Stimulated activated naive B cell treated with anti-CD40 and anti-IgM and Interleukin-4, amounts not matched to agents 10 μg/mL and 1 μg/mL and 100 μg/mL, for 72 hours (primary cell): Measurements from ENCODE around the gene DIRAS1.
"Not testable (repeated sequence)": the region's sequence is repeated elsewhere in the genome, so short reads cannot be mapped to it uniquely, and the experiment has no call there.

Experiments
- ATAC-seq, 2 donors: fragments of 150-1000 bp; cut with Tn5 transposase; replicated peaks; 2 replicates each; pipeline ENCODE4 v1.10.0; 2021; ENCODE audit warnings: moderate library complexity in 1 of 2
- DNase-seq: peaks from one replicate; pipeline ENCODE4 v3.0.0; 2021
- H3K27ac Mint-ChIP-seq: one replicate; pipeline ENCODE4 v1.8.0; 2022; ENCODE audit warnings: mild to moderate bottlenecking, mixed read lengths
- H3K27me3 Mint-ChIP-seq, 2 donors: one replicate each; pipeline ENCODE4 v1.8.0; 2022; ENCODE audit warnings: mixed read lengths in 2 of 2
- H3K36me3 Mint-ChIP-seq, 2 donors: one replicate each; pipeline ENCODE4 v1.8.0; 2022; ENCODE audit warnings: mixed read lengths in 2 of 2, mild to moderate bottlenecking in 1 of 2
- H3K4me1 Mint-ChIP-seq, 2 donors: one replicate each; pipeline ENCODE4 v1.8.0; 2022; ENCODE audit warnings: mixed read lengths in 2 of 2, mild to moderate bottlenecking in 1 of 2
- H3K4me3 Mint-ChIP-seq, 2 donors: one replicate each; pipeline ENCODE4 v1.8.0; 2022; ENCODE audit warnings: mild to moderate bottlenecking in 2 of 2, mixed read lengths in 2 of 2, moderate library complexity in 1 of 2
- H3K9me3 Mint-ChIP-seq, 2 donors: one replicate each; pipeline ENCODE4 v1.8.0; 2022; ENCODE audit warnings: mixed read lengths in 2 of 2, mild to moderate bottlenecking in 1 of 2

Gene DIRAS1

GRCh38 chr19:2700660-2701360, 20.4 kb downstream of the DIRAS1 start:
- H3K27ac Mint-ChIP-seq, result peak overlapping the region; percentile 95
- no peaks in the 10 kb centered on the region for H3K9me3 Mint-ChIP-seq
- peak overlapping the region; percentile 84 to 89 for H3K4me3 Mint-ChIP-seq
- peaks cover 3 to 6% of the 10 kb centered on the region in 2 donors for H3K36me3 Mint-ChIP-seq
- ATAC-seq, result no peak
- no peak for DNase-seq
- H3K4me1 Mint-ChIP-seq, result peaks cover 41 to 62% of the 10 kb centered on the region in 2 donors
- H3K27me3 Mint-ChIP-seq, result no peaks in the 10 kb centered on the region

- ATAC-seq (no peak), DNase-seq (no peak)
- peaks cover 50 to 74% of the 10 kb centered on the region in 2 donors for H3K4me1 Mint-ChIP-seq
- H3K27me3 Mint-ChIP-seq, result no peaks in the 10 kb centered on the region
- H3K27ac Mint-ChIP-seq, result peak overlapping the region; percentile 89
- peaks cover 3 to 6% of the 10 kb centered on the region in 2 donors for H3K36me3 Mint-ChIP-seq
- H3K4me3 Mint-ChIP-seq, result peak overlapping the region; percentile 46 to 79
- no peaks in the 10 kb centered on the region for H3K9me3 Mint-ChIP-seq
Measured at GRCh38 chr19:2699413-2700140, 21.6 kb downstream of the DIRAS1 start.

DNA sequence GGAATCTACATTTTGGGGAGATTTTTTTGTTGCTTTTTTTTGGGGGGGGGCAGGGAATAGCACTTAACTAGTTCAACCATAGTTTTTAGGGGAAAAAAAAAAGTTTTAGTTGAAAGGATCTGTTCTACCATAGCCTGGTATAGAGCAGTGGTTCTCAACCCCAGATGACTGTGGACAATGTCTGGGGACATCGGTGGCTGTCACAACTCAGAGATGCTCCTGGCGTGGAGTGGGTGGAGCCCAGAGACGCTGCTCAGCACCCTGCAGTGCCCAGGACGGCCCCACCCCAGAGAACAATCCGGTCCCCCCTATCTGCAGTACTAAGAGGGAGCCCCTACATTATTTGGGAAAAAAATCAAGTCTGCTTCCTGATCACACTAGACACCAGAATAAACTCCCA, 27.0 kb downstream of the DIRAS1 start:
- no peaks in the 10 kb centered on the region for H3K9me3 Mint-ChIP-seq

DNA sequence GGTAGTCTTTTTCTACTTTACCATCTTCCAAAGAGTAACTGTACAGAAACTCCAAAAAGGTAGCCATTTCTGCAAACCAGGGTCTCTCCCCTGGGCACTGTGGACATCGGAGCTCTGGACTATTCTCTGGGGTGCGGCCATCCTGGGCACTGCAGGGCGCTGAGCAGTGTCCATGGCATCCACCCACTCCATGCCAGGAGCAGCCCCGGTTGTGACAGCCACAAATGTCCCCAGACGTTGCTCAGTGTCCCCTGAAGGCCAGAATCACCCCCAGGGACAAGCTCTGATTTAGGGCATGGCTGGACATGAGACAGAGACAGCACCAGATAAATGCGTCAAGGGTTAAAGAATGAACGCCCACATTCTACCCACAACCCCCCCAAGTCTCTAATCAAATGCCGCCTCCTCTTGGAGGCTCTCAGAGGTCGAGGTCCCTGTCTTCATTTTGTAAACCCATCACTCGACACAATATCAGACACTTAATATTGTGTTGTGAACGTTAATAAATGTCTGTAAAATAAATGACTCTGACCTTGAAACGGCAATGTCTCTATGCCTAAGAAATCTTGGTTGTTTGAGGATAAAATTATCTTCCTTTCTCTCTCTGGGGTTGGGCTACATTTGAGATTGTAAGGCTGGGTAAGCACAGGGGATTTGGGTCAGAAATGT, 27.5 kb downstream of the DIRAS1 start:
- peak overlapping the region; percentile 98 for H3K27ac Mint-ChIP-seq
- H3K36me3 Mint-ChIP-seq, result peaks cover 2 to 3% of the 10 kb centered on the region in 2 donors
- no peak for DNase-seq
- H3K9me3 Mint-ChIP-seq, result no peaks in the 10 kb centered on the region
- H3K4me1 Mint-ChIP-seq, result peaks cover 35 to 75% of the 10 kb centered on the region in 2 donors
- ATAC-seq, result no peak
- H3K27me3 Mint-ChIP-seq, result no peaks in the 10 kb centered on the region
- H3K4me3 Mint-ChIP-seq, result peak overlapping the region; percentile 35 to 41

More for the DNA sequence above, 27.0 kb downstream of the DIRAS1 start:
- Mint-ChIP-seq H3K27me3 (no peaks in the 10 kb centered on the region), H3K4me1 (peaks cover 39 to 81% of the 10 kb centered on the region in 2 donors), H3K27ac (peak overlapping the region; percentile 98), H3K4me3 (peak overlapping the region; percentile 59 to 67), H3K36me3 (peaks cover 2 to 3% of the 10 kb centered on the region in 2 donors)
- no peak for DNase-seq
- peak; percentile 25 to 42 for ATAC-seq

DNA sequence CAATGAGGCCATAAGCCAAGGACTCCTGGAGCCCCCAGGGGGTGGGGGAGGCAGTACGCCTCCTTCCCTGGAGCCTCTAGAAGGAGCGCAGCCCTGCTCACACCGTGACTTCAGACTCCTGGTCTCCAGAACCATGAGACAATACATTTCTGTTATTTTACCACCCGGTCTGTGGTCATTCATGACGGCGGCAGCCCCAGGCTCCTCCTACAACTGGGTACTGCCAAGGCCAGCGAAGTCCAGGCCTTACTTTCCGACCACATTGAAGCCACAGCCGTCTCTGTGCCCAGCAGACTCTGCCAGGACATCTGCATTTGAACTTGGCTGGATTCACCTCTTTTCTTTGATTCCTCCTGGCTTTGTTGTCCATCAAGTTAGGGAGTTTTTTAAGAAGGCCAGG, 29.2 kb downstream of the DIRAS1 start:
- DNase-seq (no peak), ATAC-seq (no peak)
- Mint-ChIP-seq H3K27me3 (no peaks in the 10 kb centered on the region), H3K4me3 (no peak overlapping the region), H3K36me3 (peaks cover 2 to 9% of the 10 kb centered on the region in 2 donors), H3K4me1 (peaks cover 36 to 67% of the 10 kb centered on the region in 2 donors), H3K9me3 (no peaks in the 10 kb centered on the region), H3K27ac (peak overlapping the region; percentile 20)

GRCh38 chr19:2690856-2691255, 30.3 kb downstream of the DIRAS1 start:
- Mint-ChIP-seq H3K9me3 (no peaks in the 10 kb centered on the region), H3K4me3 (no peak overlapping the region), H3K27ac (peak overlapping the region; percentile 67), H3K27me3 (no peaks in the 10 kb centered on the region), H3K36me3 (peaks cover 0 to 10% of the 10 kb centered on the region in 2 donors), H3K4me1 (peaks cover 30 to 62% of the 10 kb centered on the region in 2 donors)
- ATAC-seq (no peak), DNase-seq (no peak)

DNA sequence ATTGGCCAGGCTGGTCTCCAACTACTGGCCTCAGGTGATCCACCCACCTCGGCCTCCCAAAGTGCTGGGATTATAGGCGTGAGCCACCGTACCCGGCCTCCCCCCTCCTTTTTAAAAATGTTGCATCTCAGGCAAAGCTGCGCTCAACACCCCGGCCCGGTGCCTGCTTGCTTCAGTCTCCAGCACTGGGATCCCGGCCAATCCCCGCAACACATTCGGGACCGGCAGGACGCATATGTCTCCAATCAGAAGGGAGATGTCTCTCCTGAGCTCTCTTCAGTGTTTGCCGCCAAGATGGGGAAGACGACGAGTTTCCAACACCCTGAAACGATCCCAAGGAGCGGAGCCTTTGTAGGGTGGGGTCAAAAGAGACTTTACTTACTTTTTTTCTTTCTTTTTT, 34.8 kb downstream of the DIRAS1 start:
- Mint-ChIP-seq H3K36me3 (peaks cover 9 to 28% of the 10 kb centered on the region in 2 donors), H3K27ac (peak overlapping the region; percentile 80), H3K4me3 (no peak overlapping the region), H3K27me3 (no peaks in the 10 kb centered on the region), H3K9me3 (no peaks in the 10 kb centered on the region), H3K4me1 (peaks cover 15 to 61% of the 10 kb centered on the region in 2 donors)
- no peak for DNase-seq
- ATAC-seq, result no peak

GRCh38 chr19:2685204-2685704, 35.9 kb downstream of the DIRAS1 start:
- H3K4me1 Mint-ChIP-seq, result peaks cover 21 to 60% of the 10 kb centered on the region in 2 donors
- DNase-seq, result no peak
- H3K36me3 Mint-ChIP-seq, result peaks cover 11 to 35% of the 10 kb centered on the region in 2 donors
- no peak overlapping the region for H3K4me3 Mint-ChIP-seq
- H3K27me3 Mint-ChIP-seq, result no peaks in the 10 kb centered on the region
- no peak for ATAC-seq
- peak overlapping the region; percentile 80 for H3K27ac Mint-ChIP-seq
- peaks cover 2 to 3% of the 10 kb centered on the region in 2 donors for H3K9me3 Mint-ChIP-seq

- no peak overlapping the region for H3K4me3 Mint-ChIP-seq
- DNase-seq, result no peak
- ATAC-seq, result no peak
- H3K36me3 Mint-ChIP-seq, result peaks cover 19 to 46% of the 10 kb centered on the region in 2 donors
- peaks cover 27 to 73% of the 10 kb centered on the region in 2 donors for H3K4me1 Mint-ChIP-seq
- H3K27ac Mint-ChIP-seq, result peak overlapping the region; percentile 81
- peaks cover 6 to 12% of the 10 kb centered on the region in 2 donors for H3K9me3 Mint-ChIP-seq
- H3K27me3 Mint-ChIP-seq, result no peaks in the 10 kb centered on the region
Measured at GRCh38 chr19:2683430-2684003, 37.7 kb downstream of the DIRAS1 start.

DNA sequence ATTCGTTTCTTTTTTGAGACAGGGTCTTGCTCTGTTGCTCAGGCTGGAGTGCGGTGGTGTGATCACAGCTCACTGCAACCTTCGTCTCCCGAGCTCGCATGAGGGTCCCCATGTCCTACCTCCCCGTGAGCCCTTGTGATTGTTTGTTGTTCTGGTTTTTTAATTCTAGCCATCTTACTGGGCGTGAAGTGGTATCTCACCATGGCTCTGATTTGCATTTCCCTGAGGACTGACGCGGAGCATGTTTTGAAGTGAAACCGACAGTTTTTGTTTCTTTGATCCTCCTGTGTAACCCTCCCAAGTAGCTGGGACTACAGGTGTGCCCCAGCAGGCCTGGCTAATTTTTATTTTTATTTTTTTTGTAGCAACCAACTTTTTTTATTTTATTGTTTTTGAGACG, 40.4 kb downstream of the DIRAS1 start:
- ATAC-seq, result peak; percentile 49 to 55
- H3K27me3 Mint-ChIP-seq, result no peaks in the 10 kb centered on the region
- H3K27ac Mint-ChIP-seq, result peak overlapping the region; percentile 99
- H3K36me3 Mint-ChIP-seq, result peaks cover 30 to 53% of the 10 kb centered on the region in 2 donors
- peak overlapping the region; percentile 74 to 76 for H3K4me3 Mint-ChIP-seq
- DNase-seq, result peak; percentile 48
- H3K4me1 Mint-ChIP-seq, result peaks cover 38 to 87% of the 10 kb centered on the region in 2 donors
- peaks cover 12 to 18% of the 10 kb centered on the region in 2 donors for H3K9me3 Mint-ChIP-seq

GRCh38 chr19:2679439-2679838, 41.7 kb downstream of the DIRAS1 start:
- DNase-seq, result no peak
- peaks cover 28 to 56% of the 10 kb centered on the region in 2 donors for H3K36me3 Mint-ChIP-seq
- no peak for ATAC-seq
- peaks cover 43 to 86% of the 10 kb centered on the region in 2 donors for H3K4me1 Mint-ChIP-seq
- H3K4me3 Mint-ChIP-seq, result no peak overlapping the region
- peak overlapping the region; percentile 70 for H3K27ac Mint-ChIP-seq
- H3K27me3 Mint-ChIP-seq, result no peaks in the 10 kb centered on the region
- peaks cover 12 to 18% of the 10 kb centered on the region in 2 donors for H3K9me3 Mint-ChIP-seq

DNA sequence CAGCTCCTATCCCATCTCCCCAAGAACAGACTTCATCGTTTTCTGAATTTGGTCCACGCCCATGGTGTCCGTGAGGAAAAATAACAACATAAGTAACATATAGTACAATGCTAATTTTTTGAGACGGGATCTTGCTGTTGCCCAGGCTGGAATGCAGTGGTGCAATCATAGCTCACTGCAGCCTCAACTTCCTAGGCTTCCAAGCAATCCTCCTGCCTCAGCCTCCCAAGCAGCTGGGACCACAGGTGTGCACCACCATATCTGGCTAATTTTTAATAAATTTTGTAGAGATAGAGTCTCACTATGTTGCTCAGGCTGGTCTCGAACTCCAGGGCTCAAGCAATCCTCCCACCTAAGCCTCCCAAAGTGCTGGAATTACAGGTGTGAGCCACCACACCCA, 42.2 kb downstream of the DIRAS1 start:
- ATAC-seq, DNase-seq, H3K27me3 Mint-ChIP-seq: not testable (repeated sequence)
- Mint-ChIP-seq H3K27ac (peak overlapping the region; percentile 91), H3K36me3 (peaks cover 28 to 56% of the 10 kb centered on the region in 2 donors), H3K9me3 (peaks cover 12 to 18% of the 10 kb centered on the region in 2 donors), H3K4me1 (peaks cover 43 to 86% of the 10 kb centered on the region in 2 donors), H3K4me3 (peak overlapping the region in 1 of 2 donors; percentile 37)

GRCh38 chr19:2678044-2678671, 43.0 kb downstream of the DIRAS1 start:
- Mint-ChIP-seq H3K36me3 (peaks cover 25 to 49% of the 10 kb centered on the region in 2 donors), H3K27ac (peak overlapping the region; percentile 91), H3K27me3 (no peaks in the 10 kb centered on the region), H3K4me1 (peaks cover 40 to 80% of the 10 kb centered on the region in 2 donors), H3K9me3 (peaks cover 12 to 18% of the 10 kb centered on the region in 2 donors), H3K4me3 (peak overlapping the region; percentile 38 to 46)
- DNase-seq (peak; percentile 65), ATAC-seq (peak; percentile 73 to 78)
